Neural progenitor cell (in vitro differentiated cells): ENCODE measurements around the gene STXBP5. TPM values are rescaled to one million over a fixed set of nuclear protein-coding genes. Genes with fewer than 3 reads are reported as not detected.

Experiments
- DNase-seq: peaks from one replicate; pipeline ENCODE4 v3.0.0-alpha.2; 2016; ENCODE audit warnings: low spot score
- H2AFZ ChIP-seq: fragments of 200-600 bp; sonication (generic); replicated peaks from 2 replicates; pipeline ENCODE4 v1.6.1; 2016; ENCODE audit warnings: antibody characterized with exemption
- H3F3A ChIP-seq: fragments of 200-600 bp; sonication (generic); 2 replicates; pipeline ENCODE4 v1.6.1; 2016; ENCODE audit warnings: antibody characterized with exemption, low read depth
- H3K27ac ChIP-seq: fragments of 200-600 bp; sonication (generic); 2 replicates; pipeline ENCODE4 v1.5.1; 2016; ENCODE audit warnings: mild to moderate bottlenecking
- H3K27me3 ChIP-seq: fragments of 200-600 bp; sonication (generic); 2 replicates; pipeline ENCODE4 v1.6.1; 2016; ENCODE audit warnings: mild to moderate bottlenecking, moderate library complexity
- H3K36me3 ChIP-seq: fragments of 200-600 bp; sonication (generic); 2 replicates; pipeline ENCODE4 v1.5.1; 2016
- H3K4me1 ChIP-seq: fragments of 200-600 bp; sonication (generic); 2 replicates; pipeline ENCODE4 v1.6.1; 2016; ENCODE audit warnings: mixed run types
- H3K4me2 ChIP-seq: fragments of 200-600 bp; sonication (generic); 2 replicates; pipeline ENCODE4 v1.6.1; 2016
- H3K4me3 ChIP-seq: fragments of 200-600 bp; sonication (generic); 2 replicates; pipeline ENCODE4 v1.5.1; 2016
- H3K79me2 ChIP-seq: fragments of 200-600 bp; sonication (generic); 2 replicates; pipeline ENCODE4 v1.6.1; 2016; ENCODE audit warnings: low read depth
- H3K9ac ChIP-seq: fragments of 200-600 bp; sonication (generic); 2 replicates; pipeline ENCODE4 v1.6.1; 2016
- H3K9me3 ChIP-seq: fragments of 200-600 bp; sonication (generic); 2 replicates; pipeline ENCODE4 v1.5.1; 2016; ENCODE audit warnings: low read depth
- H4K20me1 ChIP-seq: fragments of 200-600 bp; sonication (generic); 2 replicates; pipeline ENCODE4 v1.6.1; 2016; ENCODE audit warnings: low read depth
- H3K27ac Mint-ChIP-seq: 3 replicates; pipeline ENCODE4 v1.8.0; 2021; ENCODE audit warnings: mixed read lengths
- H3K27me3 Mint-ChIP-seq: 2 replicates; pipeline ENCODE4 v1.8.0; 2022; ENCODE audit warnings: low read depth, mild to moderate bottlenecking, inconsistent platforms, moderate library complexity, mixed read lengths; ENCODE audit not compliant: insufficient read depth
- H3K36me3 Mint-ChIP-seq: 3 replicates; pipeline ENCODE4 v1.8.0; 2021; ENCODE audit warnings: mixed read lengths
- H3K4me1 Mint-ChIP-seq: 3 replicates; pipeline ENCODE4 v1.8.0; 2021; ENCODE audit warnings: mixed read lengths
- H3K4me3 Mint-ChIP-seq: 3 replicates; pipeline ENCODE4 v1.8.0; 2021; ENCODE audit warnings: mild to moderate bottlenecking, moderate library complexity, mixed read lengths
- H3K9me3 Mint-ChIP-seq: 3 replicates; pipeline ENCODE4 v1.8.0; 2020; ENCODE audit warnings: mixed read lengths
- CTCF ChIP-seq: fragments of 200-600 bp; sonication (generic); IDR thresholded peaks from 2 replicates; pipeline ENCODE4 v1.5.1; 2017; ENCODE audit warnings: antibody characterized with exemption, mild to moderate bottlenecking
- EZH2 ChIP-seq: fragments of 200-600 bp; sonication (generic); IDR thresholded peaks from 2 replicates; pipeline ENCODE4 v1.6.1; 2017; ENCODE audit warnings: antibody characterized with exemption, mild to moderate bottlenecking, moderate library complexity
- EZH2phosphoT487 ChIP-seq: fragments of 200-600 bp; sonication (generic); IDR thresholded peaks from 2 replicates; pipeline ENCODE4 v1.6.1; 2017; ENCODE audit warnings: antibody characterized with exemption
- total RNA-seq: library from RNA; depleted of rRNA; stranded (reverse); fragments of >200 nt; gene quantifications from 2 replicates; pipeline ENCODE4 v1.2.3, GENCODE V29; 2015; ENCODE audit warnings: low replicate concordance

The STXBP5 gene
- total RNA-seq, 1 donor from 2014 or later, result 12.0 TPM

GRCh38 chr6:147195987-147196386, 8.2 kb upstream of the STXBP5 start:
- H3K9ac ChIP-seq, result no peak overlapping the region
- H3K79me2 ChIP-seq, result no peaks in the 10 kb centered on the region
- H3K4me3 ChIP-seq, result no peak overlapping the region
- no peaks in the 10 kb centered on the region for H3K36me3 Mint-ChIP-seq
- no peaks in the 10 kb centered on the region for H4K20me1 ChIP-seq
- no peaks in the 10 kb centered on the region for H3K9me3 ChIP-seq
- no peak for DNase-seq
- no peak for TF ChIP-seq CTCF
- H2AFZ ChIP-seq, result no peak overlapping the region
- H3K4me2 ChIP-seq, result no peak overlapping the region
- no peaks in the 10 kb centered on the region for H3K4me1 Mint-ChIP-seq
- no peak overlapping the region for H3K4me3 Mint-ChIP-seq
- H3K4me1 ChIP-seq, result no peaks in the 10 kb centered on the region
- H3K27me3 ChIP-seq, result no peaks in the 10 kb centered on the region
- H3K27ac Mint-ChIP-seq, result no peak overlapping the region
- peaks cover 2% of the 10 kb centered on the region for H3K27me3 Mint-ChIP-seq
- no peaks in the 10 kb centered on the region for H3F3A ChIP-seq
- no peak overlapping the region for H3K27ac ChIP-seq
- no peaks in the 10 kb centered on the region for H3K9me3 Mint-ChIP-seq
- no peaks in the 10 kb centered on the region for H3K36me3 ChIP-seq

GRCh38 chr6:147200711-147201110, 3.5 kb upstream of the STXBP5 start:
- Mint-ChIP-seq H3K36me3 (no peaks in the 10 kb centered on the region), H3K27me3 (peaks cover 5% of the 10 kb centered on the region), H3K4me3 (no peak overlapping the region), H3K4me1 (peaks cover 8% of the 10 kb centered on the region), H3K9me3 (no peaks in the 10 kb centered on the region), H3K27ac (no peak overlapping the region)
- no peaks in the 10 kb centered on the region for H3K9me3 ChIP-seq
- H3K4me1 ChIP-seq, result peaks cover 5% of the 10 kb centered on the region
- peaks cover 16% of the 10 kb centered on the region for H3K79me2 ChIP-seq
- H4K20me1 ChIP-seq, result peaks cover 10% of the 10 kb centered on the region
- TF ChIP-seq EZH2phosphoT487, result no peak
- TF ChIP-seq CTCF, result no peak
- TF ChIP-seq EZH2, result no peak
- no peak overlapping the region for H3K27ac ChIP-seq
- H3F3A ChIP-seq, result peaks cover 10% of the 10 kb centered on the region
- no peaks in the 10 kb centered on the region for H3K27me3 ChIP-seq
- H2AFZ ChIP-seq, result no peak overlapping the region
- no peak overlapping the region for H3K4me2 ChIP-seq
- no peak overlapping the region for H3K4me3 ChIP-seq
- DNase-seq, result no peak
- no peak overlapping the region for H3K9ac ChIP-seq
- H3K36me3 ChIP-seq, result no peaks in the 10 kb centered on the region

- peak; percentile 38 for DNase-seq
- Histone ChIP-seq H3K27me3 (no peaks in the 10 kb centered on the region), H3K79me2 (peaks cover 29% of the 10 kb centered on the region), H3K4me3 (peak overlapping the region; percentile 65), H3K27ac (no peak overlapping the region), H2AFZ (peak overlapping the region; percentile 90), H4K20me1 (peaks cover 20% of the 10 kb centered on the region), H3F3A (peaks cover 10% of the 10 kb centered on the region), H3K4me1 (peaks cover 16% of the 10 kb centered on the region), H3K9me3 (no peaks in the 10 kb centered on the region), H3K4me2 (peak overlapping the region; percentile 85), H3K9ac (no peak overlapping the region), H3K36me3 (no peaks in the 10 kb centered on the region)
- Mint-ChIP-seq H3K27ac (no peak overlapping the region), H3K4me1 (peaks cover 14% of the 10 kb centered on the region), H3K9me3 (no peaks in the 10 kb centered on the region), H3K27me3 (peaks cover 3% of the 10 kb centered on the region), H3K36me3 (no peaks in the 10 kb centered on the region), H3K4me3 (peak overlapping the region; percentile 98)
- TF ChIP-seq EZH2 (no peak), EZH2phosphoT487 (no peak), CTCF (no peak)
These were observed 2.2 kb upstream of the STXBP5 start for GRCh38 chr6:147201885-147202515.
